Measurements from ENCODE around the gene NTRK2.

Gene NTRK2

GRCh38 chr9:84701801-84702200 is 32.3 kb downstream of the NTRK2 start:
- DNase-seq = no peak
- Histone ChIP-seq H3K79me2 (ENCODE audit: insufficient read depth, low read length) (no peaks in the 10 kb centered on the region), H3K4me2 (ENCODE audit: insufficient read depth, low read length) (no peak overlapping the region)

GRCh38 chr9:84702471-84702870 is 32.9 kb downstream of the NTRK2 start:
- Histone ChIP-seq H3K4me2 (ENCODE audit: insufficient read depth, low read length) (no peak overlapping the region), H3K9ac (ENCODE audit: low read depth, low read length) (no peak overlapping the region), H3K36me3 (ENCODE audit: insufficient read depth, low read length) (no peaks in the 10 kb centered on the region), H3K79me2 (ENCODE audit: insufficient read depth, low read length) (no peaks in the 10 kb centered on the region), H3K27ac (ENCODE audit: low read length) (no peak overlapping the region), H2AFZ (ENCODE audit: low read depth, low read length) (no peak overlapping the region), H3K4me1 (ENCODE audit: insufficient read depth, low read length) (no peaks in the 10 kb centered on the region), H3K9me3 (ENCODE audit: insufficient read depth, low read length, severe bottlenecking) (no peaks in the 10 kb centered on the region), H3K4me3 (ENCODE audit: low read depth in 1 of 2, low read length in 2 of 2) (no peak overlapping the region), H4K20me1 (ENCODE audit: insufficient read depth, low read length) (no peaks in the 10 kb centered on the region), H3K27me3 (ENCODE audit: insufficient read depth, low read length, poor library complexity) (no peaks in the 10 kb centered on the region)
- ATAC-seq (ENCODE audit: insufficient read depth, low read depth) (no peak), DNase-seq (no peak)
- no peak for TF ChIP-seq CTCF (IDR thresholded peaks at IDR 0.05; ENCODE audit: borderline replicate concordance, extremely low read depth, low read length, poor library complexity, severe bottlenecking)

More at GRCh38 chr9:84701801-84702200, 32.3 kb downstream of the NTRK2 start:
- Histone ChIP-seq H3K4me1 (ENCODE audit: insufficient read depth, low read length) (no peaks in the 10 kb centered on the region), H3K4me3 (ENCODE audit: low read depth in 1 of 2, low read length in 2 of 2) (no peak overlapping the region), H2AFZ (ENCODE audit: low read depth, low read length) (no peak overlapping the region), H3K9ac (ENCODE audit: low read depth, low read length) (no peak overlapping the region), H3K36me3 (ENCODE audit: insufficient read depth, low read length) (no peaks in the 10 kb centered on the region), H3K27ac (ENCODE audit: low read length) (no peak overlapping the region), H4K20me1 (ENCODE audit: insufficient read depth, low read length) (no peaks in the 10 kb centered on the region; the same call in 1 of the 2 replicates), H3K9me3 (ENCODE audit: insufficient read depth, low read length, severe bottlenecking) (no peaks in the 10 kb centered on the region), H3K27me3 (ENCODE audit: insufficient read depth, low read length, poor library complexity) (no peaks in the 10 kb centered on the region)
- ATAC-seq (ENCODE audit: insufficient read depth, low read depth) = no peak
- no peak for TF ChIP-seq CTCF (IDR thresholded peaks at IDR 0.05; ENCODE audit: borderline replicate concordance, extremely low read depth, low read length, poor library complexity, severe bottlenecking)
- no peak for TF ChIP-seq EZH2 (IDR thresholded peaks at IDR 0.05; ENCODE audit: borderline replicate concordance, low read depth, low read length, severe bottlenecking)

- Histone ChIP-seq H3K79me2 (ENCODE audit: insufficient read depth, low read length) (no peaks in the 10 kb centered on the region), H3K27ac (ENCODE audit: low read length) (no peak overlapping the region), H3K4me2 (ENCODE audit: insufficient read depth, low read length) (no peak overlapping the region), H3K4me3 (ENCODE audit: low read depth in 1 of 2, low read length in 2 of 2) (no peak overlapping the region), H3K9me3 (ENCODE audit: insufficient read depth, low read length, severe bottlenecking) (no peaks in the 10 kb centered on the region), H3K36me3 (ENCODE audit: insufficient read depth, low read length) (no peaks in the 10 kb centered on the region), H3K4me1 (ENCODE audit: insufficient read depth, low read length) (no peaks in the 10 kb centered on the region), H4K20me1 (ENCODE audit: insufficient read depth, low read length) (no peaks in the 10 kb centered on the region), H3K27me3 (ENCODE audit: insufficient read depth, low read length, poor library complexity) (no peaks in the 10 kb centered on the region), H3K9ac (ENCODE audit: low read depth, low read length) (no peak overlapping the region), H2AFZ (ENCODE audit: low read depth, low read length) (no peak overlapping the region)
- DNase-seq (no peak), ATAC-seq (ENCODE audit: insufficient read depth, low read depth) (no peak)
- no peak for TF ChIP-seq CTCF (IDR thresholded peaks at IDR 0.05; ENCODE audit: borderline replicate concordance, extremely low read depth, low read length, poor library complexity, severe bottlenecking)
- TF ChIP-seq EZH2 (IDR thresholded peaks at IDR 0.05; ENCODE audit: borderline replicate concordance, low read depth, low read length, severe bottlenecking) = no peak
Observed at GRCh38 chr9:84703793-84704192, 34.3 kb downstream of the NTRK2 start.

GRCh38 chr9:84705128-84705527 is 35.6 kb downstream of the NTRK2 start:
- Histone ChIP-seq H3K9ac (ENCODE audit: low read depth, low read length) (no peak overlapping the region), H3K27ac (ENCODE audit: low read length) (no peak overlapping the region), H3K79me2 (ENCODE audit: insufficient read depth, low read length) (no peaks in the 10 kb centered on the region), H3K4me3 (ENCODE audit: low read depth in 1 of 2, low read length in 2 of 2) (no peak overlapping the region), H2AFZ (ENCODE audit: low read depth, low read length) (no peak overlapping the region), H3K27me3 (ENCODE audit: insufficient read depth, low read length, poor library complexity) (no peaks in the 10 kb centered on the region), H3K36me3 (ENCODE audit: insufficient read depth, low read length) (no peaks in the 10 kb centered on the region), H3K4me1 (ENCODE audit: insufficient read depth, low read length) (peaks cover 11% of the 10 kb centered on the region), H4K20me1 (ENCODE audit: insufficient read depth, low read length) (no peaks in the 10 kb centered on the region), H3K4me2 (ENCODE audit: insufficient read depth, low read length) (no peak overlapping the region), H3K9me3 (ENCODE audit: insufficient read depth, low read length, severe bottlenecking) (no peaks in the 10 kb centered on the region)
- DNase-seq (no peak), ATAC-seq (ENCODE audit: insufficient read depth, low read depth) (no peak)
- TF ChIP-seq CTCF (IDR thresholded peaks at IDR 0.05; ENCODE audit: borderline replicate concordance, extremely low read depth, low read length, poor library complexity, severe bottlenecking) (no peak), EZH2 (IDR thresholded peaks at IDR 0.05; ENCODE audit: borderline replicate concordance, low read depth, low read length, severe bottlenecking) (no peak)
